Common myeloid progenitor, CD34-positive (primary cell): ENCODE data around the gene GRIA3.

ENCODE experiments used
- CTCF ChIA-PET: fragments of 350-600 bp; sonication (Branson Sonifier 250); formaldehyde crosslinking; loops from one replicate; lab custom pipeline; 2021; ENCODE audit warnings: antibody characterized with exemption; lab: Charles Lee
- POLR2A ChIA-PET: fragments of 350-600 bp; sonication (Branson Sonifier 250); formaldehyde crosslinking; loops from one replicate; lab custom pipeline; 2021; ENCODE audit warnings: antibody characterized with exemption; lab: Charles Lee
- DNase-seq, 3 donors: peaks; one replicate each; pipeline versions ENCODE4 v3.0.0 to v3.0.0-alpha.2; 2013
- H3K27ac ChIP-seq, 2 experiments: 1 replicate in 1 of 2; 2 replicates in 1 of 2; pipeline ENCODE4 v1.7.0; 2013; ENCODE audit warnings: inconsistent platforms in 2 of 2, low read length in 2 of 2, mild to moderate bottlenecking in 2 of 2, low read depth in 1 of 2, moderate library complexity in 1 of 2; ENCODE audit not compliant: severe bottlenecking in 2 of 2, insufficient read depth in 1 of 2, poor library complexity in 1 of 2
- H3K27me3 ChIP-seq, 5 experiments: replicated peaks in 2 of 5; 1 replicate in 3 of 5; 2 replicates in 2 of 5; pipeline versions ENCODE4 v1.6.1 to v1.7.0; 2013; ENCODE audit warnings: low read length in 4 of 5, mild to moderate bottlenecking in 2 of 5, moderate library complexity in 2 of 5, inconsistent platforms in 1 of 5; ENCODE audit not compliant: insufficient read depth in 5 of 5, control insufficient read depth in 4 of 5
- H3K36me3 ChIP-seq, 4 experiments: 1 replicate in 2 of 4; 2 replicates in 2 of 4; pipeline versions ENCODE4 v1.6.1 to v1.7.0; 2013; ENCODE audit warnings: low read length in 3 of 4, control low read depth in 1 of 4, mild to moderate bottlenecking in 1 of 4; ENCODE audit not compliant: control insufficient read depth in 4 of 4, insufficient read depth in 4 of 4
- H3K4me1 ChIP-seq, 4 experiments: 1 replicate in 3 of 4; 2 replicates in 1 of 4; pipeline versions ENCODE4 v1.6.1 to v1.7.1; 2013; ENCODE audit warnings: low read length in 3 of 4, mild to moderate bottlenecking in 3 of 4, control low read depth in 1 of 4, inconsistent platforms in 1 of 4, moderate library complexity in 1 of 4; ENCODE audit not compliant: control insufficient read depth in 4 of 4, insufficient read depth in 4 of 4; ENCODE audit errors: control extremely low read depth in 1 of 4
- H3K4me3 ChIP-seq, 7 experiments: 1 replicate in 4 of 7; 2 replicates in 3 of 7; pipeline versions ENCODE4 v1.5.1 to v1.7.0; 2013; ENCODE audit warnings: mild to moderate bottlenecking in 7 of 7, low read length in 6 of 7, moderate library complexity in 6 of 7, inconsistent platforms in 2 of 7, low read depth in 2 of 7, control low read depth in 1 of 7; ENCODE audit not compliant: insufficient read depth in 4 of 7, control insufficient read depth in 1 of 7; ENCODE audit errors: extremely low read depth in 1 of 7
- H3K9me3 ChIP-seq, 5 experiments: 1 replicate in 4 of 5; 2 replicates in 1 of 5; pipeline versions ENCODE4 v1.6.1 to v1.7.1; 2013; ENCODE audit warnings: low read length in 4 of 5, mild to moderate bottlenecking in 2 of 5, inconsistent platforms in 1 of 5, low read depth in 1 of 5, moderate library complexity in 1 of 5; ENCODE audit not compliant: control insufficient read depth in 4 of 5, insufficient read depth in 2 of 5; ENCODE audit errors: control extremely low read depth in 1 of 5
- WGBS: methylation state at CpG from one replicate; pipeline ENCODE4 v1.1.5; 2013; ENCODE audit not compliant: insufficient coverage; 5-methylcytosine and 5-hydroxymethylcytosine counted together

The GRIA3 gene

GRCh38 chrX:123310112-123310511, 126.0 kb downstream of the GRIA3 start:
- peaks cover 0 to 2% (median 0%) of the 10 kb centered on the region in 5 experiments for H3K9me3 ChIP-seq
- CTCF ChIA-PET = interaction anchor here (0.7 kb wide), 1 partner anchor 545 kb away, joined by 3 read pairs; no protein-coding TSS in a partner anchor
- H3K4me3 ChIP-seq = no peak overlapping the region
- H3K4me1 ChIP-seq = no peaks in the 10 kb centered on the region
- H3K36me3 ChIP-seq = no peaks in the 10 kb centered on the region
- no peak for DNase-seq
- no peak overlapping the region for H3K27ac ChIP-seq
- H3K27me3 ChIP-seq = no peaks in the 10 kb centered on the region
- POLR2A ChIA-PET = no interaction called here

GRCh38 chrX:123311486-123311885, 127.4 kb downstream of the GRIA3 start:
- DNase-seq = no peak
- ChIA-PET CTCF (no interaction called here), POLR2A (no interaction called here)
- WGBS = 67% methylated on average over 1 of the region's 1 CpG
- Histone ChIP-seq H3K27ac (no peak overlapping the region), H3K27me3 (no peaks in the 10 kb centered on the region), H3K9me3 (peaks cover 0 to 2% (median 0%) of the 10 kb centered on the region in 5 experiments), H3K4me3 (no peak overlapping the region), H3K36me3 (no peaks in the 10 kb centered on the region), H3K4me1 (no peaks in the 10 kb centered on the region)

DNA sequence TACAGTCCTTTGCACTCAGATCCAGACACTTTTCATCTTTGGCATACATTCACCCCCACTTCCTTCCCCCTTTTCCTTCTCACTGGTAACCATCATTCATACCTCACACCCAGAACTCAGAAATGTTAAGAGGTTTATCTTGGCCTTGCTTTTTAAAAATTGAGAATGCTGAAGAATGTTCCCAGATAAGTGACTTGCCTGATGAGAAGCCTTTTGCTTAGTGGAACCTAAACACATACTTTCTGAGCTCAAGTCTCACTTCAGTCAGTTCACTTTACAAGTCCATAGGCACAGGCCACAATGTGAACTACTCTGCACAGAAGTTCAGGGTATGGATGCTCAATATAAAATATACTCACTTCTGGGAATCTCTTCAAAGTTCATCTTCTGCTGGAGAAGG, 129.4 kb downstream of the GRIA3 start:
- Histone ChIP-seq H3K36me3 (no peaks in the 10 kb centered on the region), H3K4me3 (no peak overlapping the region), H3K9me3 (no peaks in the 10 kb centered on the region), H3K27ac (no peak overlapping the region), H3K4me1 (no peaks in the 10 kb centered on the region), H3K27me3 (no peaks in the 10 kb centered on the region)
- CTCF ChIA-PET = no interaction called here
- no peak for DNase-seq
- POLR2A ChIA-PET = no interaction called here

DNA sequence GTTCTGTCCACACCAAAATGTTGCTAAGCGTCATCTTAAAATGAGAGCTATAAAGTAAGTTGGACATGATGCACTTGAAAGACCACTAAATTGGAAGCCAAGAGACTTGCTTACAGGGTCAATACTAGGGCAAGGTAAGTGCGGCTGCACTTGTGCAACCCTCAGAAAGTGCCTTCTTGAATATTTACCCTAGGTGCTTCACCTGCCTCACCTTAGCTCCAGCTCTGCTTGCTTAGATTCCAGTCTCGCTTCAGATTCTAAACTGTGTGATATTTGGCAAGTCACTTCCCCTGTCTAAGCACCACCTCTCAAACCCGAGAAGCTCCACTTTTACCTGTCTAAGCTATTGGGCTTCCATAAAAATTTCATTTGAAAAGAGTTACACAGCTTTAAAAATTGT, 136.5 kb downstream of the GRIA3 start:
- H3K9me3 ChIP-seq = no peaks in the 10 kb centered on the region
- no peaks in the 10 kb centered on the region for H3K36me3 ChIP-seq
- no peaks in the 10 kb centered on the region for H3K4me1 ChIP-seq
- POLR2A ChIA-PET = no interaction called here
- CTCF ChIA-PET = no interaction called here
- no peak for DNase-seq
- H3K27me3 ChIP-seq = no peaks in the 10 kb centered on the region
- H3K27ac ChIP-seq = no peak overlapping the region
- 84% methylated on average over 4 of the region's 4 CpGs for WGBS
- H3K4me3 ChIP-seq = no peak overlapping the region

GRCh38 chrX:123322536-123322935, 138.5 kb downstream of the GRIA3 start:
- Histone ChIP-seq H3K27me3 (peaks cover 0 to 2% (median 0%) of the 10 kb centered on the region in 5 experiments), H3K4me1 (no peaks in the 10 kb centered on the region), H3K27ac (no peak overlapping the region), H3K4me3 (no peak overlapping the region), H3K9me3 (no peaks in the 10 kb centered on the region), H3K36me3 (no peaks in the 10 kb centered on the region)
- WGBS = 58% methylated on average over 2 of the region's 3 CpGs
- ChIA-PET CTCF (no interaction called here), POLR2A (no interaction called here)
- DNase-seq = no peak

- ChIA-PET POLR2A (no interaction called here), CTCF (no interaction called here)
- 34% methylated on average over 3 of the region's 5 CpGs for WGBS
- Histone ChIP-seq H3K27me3 (peaks cover 0 to 2% (median 0%) of the 10 kb centered on the region in 5 experiments), H3K9me3 (no peaks in the 10 kb centered on the region), H3K27ac (no peak overlapping the region), H3K4me3 (no peak overlapping the region), H3K36me3 (no peaks in the 10 kb centered on the region), H3K4me1 (no peaks in the 10 kb centered on the region)
- DNase-seq = no peak
Observed at GRCh38 chrX:123324625-123325024, 140.5 kb downstream of the GRIA3 start.

GRCh38 chrX:123330229-123330942, 146.3 kb downstream of the GRIA3 start:
- POLR2A ChIA-PET = no interaction called here
- H3K4me3 ChIP-seq = no peak overlapping the region
- no peak overlapping the region for H3K27ac ChIP-seq
- H3K9me3 ChIP-seq = no peaks in the 10 kb centered on the region
- no peaks in the 10 kb centered on the region for H3K4me1 ChIP-seq
- H3K27me3 ChIP-seq = peaks cover 0 to 2% (median 0%) of the 10 kb centered on the region in 5 experiments
- H3K36me3 ChIP-seq = no peaks in the 10 kb centered on the region
- no peak for DNase-seq
- CTCF ChIA-PET = no interaction called here
